ENCODE measurements around the gene SH2D4B.

DNA sequence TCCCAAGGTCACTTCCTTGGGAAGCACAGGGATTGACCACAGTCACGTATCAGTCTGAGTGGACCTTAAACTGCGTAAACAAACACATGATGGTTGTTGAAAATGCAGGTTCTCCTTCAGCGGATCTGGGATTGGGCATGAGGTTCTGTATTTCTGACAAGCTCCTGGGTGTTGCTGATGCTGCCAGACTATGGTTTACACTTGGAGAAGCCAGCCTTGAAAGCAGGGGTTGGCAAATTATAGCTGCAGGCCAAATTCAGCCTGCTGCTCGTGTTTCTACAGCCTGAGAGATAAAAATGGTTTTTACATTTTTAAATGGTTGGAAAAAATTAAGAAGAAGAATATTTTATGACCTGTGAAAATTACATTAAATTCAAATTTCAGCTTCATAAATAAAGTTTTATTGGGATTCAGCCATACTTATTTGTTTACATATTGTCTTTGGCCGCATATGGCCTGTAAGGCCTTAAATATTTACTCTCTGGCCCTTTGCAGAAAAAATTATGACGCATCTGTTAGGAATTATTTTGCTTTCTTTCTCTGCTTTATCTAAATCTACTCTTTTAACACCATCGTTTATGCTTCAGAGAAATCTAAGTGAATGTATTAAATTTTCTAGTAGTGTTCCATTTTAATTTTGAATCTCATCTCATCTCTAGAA is 109.6 kb downstream of the SH2D4B start:
- TF ChIP-seq KDM5A (IDR thresholded peaks at IDR 0.05; ENCODE audit: borderline replicate concordance, low read length) (no peak), ZMYM4 (CRISPR knock-in tag; IDR thresholded peaks at IDR 0.05) (no peak), EP300 (IDR thresholded peaks at IDR 0.05; ENCODE audit: low read depth in 2 of 2, low read length in 2 of 2) (no peak), EP300 (CRISPR knock-in tag; IDR thresholded peaks at IDR 0.05; ENCODE audit: borderline replicate concordance) (no peak), HNRNPK (IDR thresholded peaks at IDR 0.05; ENCODE audit: low read depth, low read length, poor library complexity, severe bottlenecking) (no peak), ZNF543 (CRISPR knock-in tag; IDR thresholded peaks at IDR 0.05) (no peak), CBFB (CRISPR knock-in tag; IDR thresholded peaks at IDR 0.05) (no peak), POLR2AphosphoS2 (IDR thresholded peaks at IDR 0.05; ENCODE audit: low read depth, low read length) (no peak), FOXC1 (CRISPR knock-in tag; IDR thresholded peaks at IDR 0.05; ENCODE audit: borderline replicate concordance) (no peak)
- TF ChIP-seq, protein P1, sequence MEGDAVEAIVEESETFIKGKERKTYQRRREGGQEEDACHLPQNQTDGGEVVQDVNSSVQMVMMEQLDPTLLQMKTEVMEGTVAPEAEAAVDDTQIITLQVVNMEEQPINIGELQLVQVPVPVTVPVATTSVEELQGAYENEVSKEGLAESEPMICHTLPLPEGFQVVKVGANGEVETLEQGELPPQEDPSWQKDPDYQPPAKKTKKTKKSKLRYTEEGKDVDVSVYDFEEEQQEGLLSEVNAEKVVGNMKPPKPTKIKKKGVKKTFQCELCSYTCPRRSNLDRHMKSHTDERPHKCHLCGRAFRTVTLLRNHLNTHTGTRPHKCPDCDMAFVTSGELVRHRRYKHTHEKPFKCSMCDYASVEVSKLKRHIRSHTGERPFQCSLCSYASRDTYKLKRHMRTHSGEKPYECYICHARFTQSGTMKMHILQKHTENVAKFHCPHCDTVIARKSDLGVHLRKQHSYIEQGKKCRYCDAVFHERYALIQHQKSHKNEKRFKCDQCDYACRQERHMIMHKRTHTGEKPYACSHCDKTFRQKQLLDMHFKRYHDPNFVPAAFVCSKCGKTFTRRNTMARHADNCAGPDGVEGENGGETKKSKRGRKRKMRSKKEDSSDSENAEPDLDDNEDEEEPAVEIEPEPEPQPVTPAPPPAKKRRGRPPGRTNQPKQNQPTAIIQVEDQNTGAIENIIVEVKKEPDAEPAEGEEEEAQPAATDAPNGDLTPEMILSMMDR (CRISPR knock-in tag; IDR thresholded peaks at IDR 0.05), result no peak
- TF ChIP-seq, protein P2, sequence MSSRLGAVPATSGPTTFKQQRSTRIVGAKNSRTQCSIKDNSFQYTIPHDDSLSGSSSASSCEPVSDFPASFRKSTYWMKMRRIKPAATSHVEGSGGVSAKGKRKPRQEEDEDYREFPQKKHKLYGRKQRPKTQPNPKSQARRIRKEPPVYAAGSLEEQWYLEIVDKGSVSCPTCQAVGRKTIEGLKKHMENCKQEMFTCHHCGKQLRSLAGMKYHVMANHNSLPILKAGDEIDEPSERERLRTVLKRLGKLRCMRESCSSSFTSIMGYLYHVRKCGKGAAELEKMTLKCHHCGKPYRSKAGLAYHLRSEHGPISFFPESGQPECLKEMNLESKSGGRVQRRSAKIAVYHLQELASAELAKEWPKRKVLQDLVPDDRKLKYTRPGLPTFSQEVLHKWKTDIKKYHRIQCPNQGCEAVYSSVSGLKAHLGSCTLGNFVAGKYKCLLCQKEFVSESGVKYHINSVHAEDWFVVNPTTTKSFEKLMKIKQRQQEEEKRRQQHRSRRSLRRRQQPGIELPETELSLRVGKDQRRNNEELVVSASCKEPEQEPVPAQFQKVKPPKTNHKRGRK (CRISPR knock-in tag; IDR thresholded peaks at IDR 0.05), result no peak

All from HepG2 (cell line).